Smooth muscle cell (in vitro differentiated cells): ENCODE measurements around the gene CD300A. TPM values are rescaled to one million over a fixed set of nuclear protein-coding genes. Genes with fewer than 3 reads are reported as not detected.

Experiments used
- DNase-seq: peaks from one replicate; lab custom pipeline; 2025; ENCODE audit not compliant: unreplicated experiment; lab: John Stamatoyannopoulos, UW
- H2AFZ ChIP-seq: fragments of 200-600 bp; sonication (generic); 2 replicates; pipeline ENCODE4 v1.6.0; 2016; ENCODE audit warnings: antibody characterized with exemption, low read depth, mild to moderate bottlenecking
- H3F3A ChIP-seq: fragments of 200-600 bp; sonication (generic); 2 replicates; pipeline ENCODE4 v1.6.0; 2017; ENCODE audit warnings: antibody characterized with exemption, low read depth
- H3K27ac ChIP-seq: fragments of 200-600 bp; sonication (generic); 2 replicates; pipeline ENCODE4 v1.5.1; 2016; ENCODE audit warnings: low read depth, mild to moderate bottlenecking
- H3K27me3 ChIP-seq: fragments of 200-600 bp; sonication (generic); 2 replicates; pipeline ENCODE4 v1.6.1; 2016; ENCODE audit warnings: low read depth, mild to moderate bottlenecking
- H3K36me3 ChIP-seq: fragments of 200-600 bp; sonication (generic); 2 replicates; pipeline ENCODE4 v1.5.1; 2016; ENCODE audit warnings: low read depth
- H3K4me1 ChIP-seq: fragments of 200-600 bp; sonication (generic); 2 replicates; pipeline ENCODE4 v1.5.1; 2016; ENCODE audit warnings: low read depth
- H3K4me2 ChIP-seq: fragments of 200-600 bp; sonication (generic); 2 replicates; pipeline ENCODE4 v1.6.0; 2016; ENCODE audit warnings: mild to moderate bottlenecking
- H3K4me3 ChIP-seq: fragments of 200-600 bp; sonication (generic); 2 replicates; pipeline ENCODE4 v1.5.1; 2016; ENCODE audit warnings: mild to moderate bottlenecking
- H3K79me2 ChIP-seq: fragments of 200-600 bp; sonication (generic); 2 replicates; pipeline ENCODE4 v1.6.0; 2016; ENCODE audit warnings: low read depth, mild to moderate bottlenecking
- H3K9ac ChIP-seq: fragments of 200-600 bp; sonication (generic); 2 replicates; pipeline ENCODE4 v1.6.0; 2016; ENCODE audit warnings: low read depth
- H3K9me3 ChIP-seq: fragments of 200-600 bp; sonication (generic); replicated peaks from 2 replicates; pipeline ENCODE4 v1.5.1; 2016; ENCODE audit warnings: low read depth
- H4K20me1 ChIP-seq: fragments of 200-600 bp; sonication (generic); 2 replicates; pipeline ENCODE4 v1.6.0; 2016; ENCODE audit warnings: low read depth
- CTCF ChIP-seq: fragments of 200-600 bp; sonication (generic); IDR thresholded peaks from 2 replicates; pipeline ENCODE4 v1.5.1; 2017; ENCODE audit warnings: borderline replicate concordance, mild to moderate bottlenecking, antibody characterized with exemption; ENCODE audit not compliant: insufficient read depth, poor library complexity, severe bottlenecking
- WGBS: methylation state at CpG from one replicate; pipeline ENCODE4 v1.1.7; 2016; ENCODE audit warnings: low lambda C conversion rate; 5-methylcytosine and 5-hydroxymethylcytosine counted together
- polyA plus RNA-seq: library from polyadenylated mRNA; unstranded; fragments of >200 nt; fragmentation: Nextera tagmentation; extraction: Ambion mirVana; gene quantifications from 2 replicates; pipeline ENCODE4 v1.2.1, GENCODE V29; 2016
- total RNA-seq: library from RNA; depleted of rRNA; stranded (reverse); fragments of >200 nt; gene quantifications from 2 replicates; pipeline ENCODE4 v1.2.3, GENCODE V29; 2014

CD300A gene
- total RNA-seq (not detected in 2 replicates), polyA plus RNA-seq (0.76 TPM in 1 of 2 replicates, not detected in the other)

- WGBS, result 78% methylated on average over 25 of the region's 25 CpGs
- H3K27me3 ChIP-seq, result peaks cover 3% of the 10 kb centered on the region
- no peak for TF ChIP-seq CTCF
- no peaks in the 10 kb centered on the region for H3K36me3 ChIP-seq
- no peaks in the 10 kb centered on the region for H3K79me2 ChIP-seq
- H2AFZ ChIP-seq, result no peak within 1 kb of the TSS
- H3K4me1 ChIP-seq, result peaks cover 6% of the 10 kb centered on the region
- H3K4me2 ChIP-seq, result no peak within 1 kb of the TSS
- H3F3A ChIP-seq, result no peaks in the 10 kb centered on the region
- no peaks in the 10 kb centered on the region for H3K9me3 ChIP-seq
- H3K9ac ChIP-seq, result no peak within 1 kb of the TSS
- H3K4me3 ChIP-seq, result no peak within 1 kb of the TSS
- H3K27ac ChIP-seq, result no peak within 1 kb of the TSS
- no peaks in the 10 kb centered on the region for H4K20me1 ChIP-seq
- no peak for DNase-seq
Observed at GRCh38 chr17:74466111-74466827, at the start of gene CD300A. Gene CD300A (plus strand): TSS chr17:74466634. CDS start chr17:74466704, 70 bp downstream.

- H3K36me3 ChIP-seq, result no peaks in the 10 kb centered on the region
- DNase-seq, result no peak
- no peak overlapping the region for H3K4me3 ChIP-seq
- H3K9ac ChIP-seq, result no peak overlapping the region
- H3K79me2 ChIP-seq, result no peaks in the 10 kb centered on the region
- H3F3A ChIP-seq, result peaks cover 15% of the 10 kb centered on the region
- WGBS, result 57% methylated on average over 12 of the region's 12 CpGs
- no peaks in the 10 kb centered on the region for H3K27me3 ChIP-seq
- H3K4me1 ChIP-seq, result no peaks in the 10 kb centered on the region
- peak overlapping the region; percentile 2 for H3K4me2 ChIP-seq
- H3K27ac ChIP-seq, result peak overlapping the region; percentile 68
- no peaks in the 10 kb centered on the region for H3K9me3 ChIP-seq
- no peaks in the 10 kb centered on the region for H4K20me1 ChIP-seq
- H2AFZ ChIP-seq, result no peak overlapping the region
- no peak for TF ChIP-seq CTCF
Observed at GRCh38 chr17:74417178-74418045, 49.0 kb upstream of the CD300A start.

- H2AFZ ChIP-seq, result no peak overlapping the region
- H3K27me3 ChIP-seq, result no peaks in the 10 kb centered on the region
- no peak overlapping the region for H3K9ac ChIP-seq
- no peak for DNase-seq
- H3K4me3 ChIP-seq, result no peak overlapping the region
- no peaks in the 10 kb centered on the region for H3K9me3 ChIP-seq
- no peaks in the 10 kb centered on the region for H4K20me1 ChIP-seq
- WGBS, result 59% methylated on average over 10 of the region's 10 CpGs
- no peaks in the 10 kb centered on the region for H3K36me3 ChIP-seq
- H3K79me2 ChIP-seq, result no peaks in the 10 kb centered on the region
- no peaks in the 10 kb centered on the region for H3K4me1 ChIP-seq
- H3F3A ChIP-seq, result peaks cover 15% of the 10 kb centered on the region
- no peak overlapping the region for H3K4me2 ChIP-seq
- TF ChIP-seq CTCF, result no peak
- no peak overlapping the region for H3K27ac ChIP-seq
Observed at GRCh38 chr17:74419928-74420411, 46.5 kb upstream of the CD300A start.
